NCI-H460 (cell line): ENCODE results near the gene CUL1. TPM values are rescaled to one million over a fixed set of nuclear protein-coding genes. Genes with fewer than 3 reads are reported as not detected.

ENCODE experiments used
- DNase-seq: peaks from one replicate; pipeline ENCODE4 v3.0.0-alpha.2; 2016; ENCODE audit warnings: low read depth; ENCODE audit errors: extremely low read depth
- total RNA-seq: library from RNA; depleted of rRNA; stranded (reverse); fragments of >200 nt; shearing (Covaris generic); gene quantifications from 2 replicates; pipeline ENCODE4 v1.2.3, GENCODE V29; 2014

Gene CUL1
- total RNA-seq, 1 experiment from 2014 or later = 68.4 TPM

- DNase-seq = no peak
These were observed 52.0 kb downstream of the CUL1 start for GRCh38 chr7:148750442-148751355.

GRCh38 chr7:148753224-148753623 lies 54.5 kb downstream of the CUL1 start:
- DNase-seq = no peak

GRCh38 chr7:148754912-148755311 lies 56.2 kb downstream of the CUL1 start:
- DNase-seq = no peak

GRCh38 chr7:148761499-148762278 lies 63.0 kb downstream of the CUL1 start:
- no peak for DNase-seq

- no peak for DNase-seq
These were observed 64.9 kb downstream of the CUL1 start for GRCh38 chr7:148763622-148764021.

- DNase-seq = no peak
These were observed 71.3 kb downstream of the CUL1 start for GRCh38 chr7:148770004-148770403.

GRCh38 chr7:148772297-148773089 lies 73.8 kb downstream of the CUL1 start:
- no peak for DNase-seq

GRCh38 chr7:148773334-148773733 lies 74.6 kb downstream of the CUL1 start:
- DNase-seq = no peak

- no peak for DNase-seq
These were observed 75.8 kb downstream of the CUL1 start for GRCh38 chr7:148774471-148774870.

- DNase-seq = no peak
These were observed 84.2 kb downstream of the CUL1 start for GRCh38 chr7:148782757-148783456.

GRCh38 chr7:148783801-148784527 lies 85.3 kb downstream of the CUL1 start:
- no peak for DNase-seq

GRCh38 chr7:148787571-148788295 lies 89.0 kb downstream of the CUL1 start:
- DNase-seq = no peak

GRCh38 chr7:148789220-148789619 lies 90.5 kb downstream of the CUL1 start:
- no peak for DNase-seq

GRCh38 chr7:148790131-148790726 lies 91.5 kb downstream of the CUL1 start:
- DNase-seq = no peak

GRCh38 chr7:148790850-148791249 lies 92.1 kb downstream of the CUL1 start:
- DNase-seq = no peak

GRCh38 chr7:148791546-148791945 lies 92.8 kb downstream of the CUL1 start:
- DNase-seq = no peak

GRCh38 chr7:148793590-148793989 lies 94.9 kb downstream of the CUL1 start:
- DNase-seq = no peak

GRCh38 chr7:148794476-148794875 lies 95.8 kb downstream of the CUL1 start:
- DNase-seq = no peak

GRCh38 chr7:148796841-148797240 lies 98.1 kb downstream of the CUL1 start:
- DNase-seq = no peak
